Measurements from ENCODE around the gene GNRH2.
"Not testable (repeated sequence)": the region's sequence is repeated elsewhere in the genome, so short reads cannot be mapped to it uniquely, and the experiment has no call there.

Gene GNRH2

GRCh38 chr20:3074812-3075211 is 31.4 kb downstream of the GNRH2 start:
- peak; percentile 49 to 64 (median 54) for DNase-seq

DNA sequence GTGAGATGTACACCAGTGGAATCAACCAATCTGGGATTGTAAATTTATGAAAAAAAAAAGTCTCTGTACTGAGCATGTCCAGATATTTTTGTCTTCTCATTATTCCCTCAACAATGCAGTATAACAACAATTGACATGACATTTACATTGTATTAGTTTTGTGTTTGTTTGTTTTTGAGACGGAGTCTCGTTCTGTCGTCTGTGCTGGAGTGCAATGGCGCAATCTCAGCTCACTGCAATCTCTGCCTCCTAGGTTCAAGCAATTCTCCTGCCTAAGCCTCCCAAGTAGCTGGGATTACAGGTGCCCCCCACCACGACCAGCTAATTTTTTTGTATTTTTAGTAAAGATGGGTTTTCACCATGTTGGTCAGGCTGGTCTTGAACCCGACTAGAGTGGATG is 31.9 kb downstream of the GNRH2 start:
- not testable (repeated sequence) for DNase-seq

DNA sequence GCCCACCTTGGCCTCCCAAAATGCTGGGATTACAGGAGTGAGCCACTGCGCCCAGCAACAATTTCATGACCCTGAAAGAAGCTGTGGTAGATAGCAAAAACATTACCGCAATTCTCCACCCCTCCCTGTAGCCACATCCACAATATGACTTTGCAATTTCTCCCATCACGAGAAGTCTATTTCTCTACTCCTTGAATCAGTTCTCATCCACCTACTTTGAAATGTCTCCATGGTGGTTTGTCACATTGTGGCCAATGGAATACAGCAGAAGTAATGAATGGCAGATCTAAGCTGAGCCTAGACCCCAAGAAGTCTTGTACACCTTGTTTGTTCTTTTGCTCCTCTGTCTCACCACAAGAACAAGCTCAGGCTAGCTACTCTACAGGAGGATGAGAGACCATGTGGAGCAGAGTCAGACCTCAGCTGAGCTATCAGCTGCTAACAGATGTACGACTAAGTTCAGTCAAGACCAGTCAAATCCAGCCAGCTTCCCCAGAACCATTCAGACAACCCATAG is 34.3 kb downstream of the GNRH2 start:
- no peak for DNase-seq

GRCh38 chr20:3080939-3081388 is 37.5 kb downstream of the GNRH2 start:
- peak; percentile 39 to 62 (median 49) for DNase-seq

GRCh38 chr20:3081641-3082040 is 38.2 kb downstream of the GNRH2 start:
- no peak for DNase-seq

- peak in 1 of 3 donors; percentile 46 for DNase-seq
These were observed 39.0 kb downstream of the GNRH2 start for GRCh38 chr20:3082306-3082951.

DNA sequence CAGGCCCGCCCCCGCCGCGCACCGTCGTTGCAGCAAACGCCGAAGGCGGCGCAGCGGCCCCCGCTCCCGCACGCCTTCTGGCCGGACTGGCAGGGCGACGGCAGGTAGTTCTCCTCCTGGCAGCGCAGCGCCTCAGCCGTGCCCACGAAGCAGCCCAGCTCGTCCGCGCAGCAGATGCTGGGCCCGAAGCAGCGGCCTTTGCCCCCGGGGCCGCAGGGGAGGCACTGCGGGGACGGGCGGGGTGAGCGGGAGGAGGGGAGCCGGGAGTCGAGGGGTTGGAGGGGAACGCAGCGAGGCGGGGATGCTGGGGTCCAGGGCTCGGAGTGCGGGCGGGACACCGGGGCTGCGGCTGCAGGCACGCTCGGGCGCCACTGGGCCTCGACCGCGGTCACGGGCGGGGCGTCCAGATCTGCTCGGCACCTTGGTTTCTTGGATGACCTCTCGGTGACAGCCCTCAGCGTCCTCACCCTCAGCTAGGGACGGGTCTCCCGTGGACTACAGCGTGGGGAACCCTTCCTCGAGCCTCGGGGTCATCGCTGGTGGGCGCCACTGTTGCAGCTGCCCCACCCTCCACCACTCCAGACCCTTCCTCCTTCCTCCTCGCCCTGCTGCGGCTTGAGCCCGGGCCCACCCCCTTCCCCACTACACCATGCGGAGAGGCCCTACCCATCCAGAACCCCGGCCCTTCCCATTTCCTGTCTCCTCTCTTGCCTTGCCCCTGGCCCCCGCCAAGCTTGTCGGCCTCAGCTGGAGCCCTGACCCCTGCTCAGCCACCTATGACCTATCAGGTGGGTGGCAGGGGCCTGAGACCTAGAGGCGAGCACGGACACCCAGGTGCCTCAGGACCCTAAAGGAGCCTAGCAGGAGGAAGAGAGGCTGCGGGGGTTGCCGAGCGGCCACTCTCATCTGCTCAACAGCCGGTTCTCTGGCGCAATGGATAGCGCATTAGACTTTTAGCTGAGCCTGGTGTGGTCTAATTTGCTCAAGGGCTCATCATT is 39.8 kb downstream of the GNRH2 start:
- DNase-seq, result peak in 1 of 3 donors; percentile 24

GRCh38 chr20:3084283-3084985 is 41.0 kb downstream of the GNRH2 start, which contains the start of gene AVP:
TSS of gene AVP (minus strand) at chr20:3084724. CDS start at chr20:3084674, 50 bp downstream.
- peak; percentile 32 to 54 (median 40) for DNase-seq

DNA sequence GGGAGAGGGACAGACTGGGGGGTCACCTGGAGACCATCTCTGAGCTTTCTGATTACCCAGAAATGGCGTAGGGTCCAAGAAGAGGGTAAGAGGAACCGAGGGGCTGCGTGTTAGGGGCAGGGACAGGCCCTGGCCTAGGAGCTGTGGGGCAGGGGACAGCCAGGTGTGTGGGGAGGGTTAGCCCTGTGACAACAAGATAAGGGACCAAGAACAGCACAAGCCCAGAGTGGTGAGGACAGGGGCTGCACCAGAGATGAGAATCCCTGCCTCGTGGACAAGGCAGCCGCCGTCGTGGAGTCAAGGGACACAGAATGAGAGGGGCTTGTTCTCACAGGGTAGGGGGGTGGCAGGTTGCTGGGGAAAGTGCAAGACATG is 41.6 kb downstream of the GNRH2 start:
- DNase-seq, result no peak

GRCh38 chr20:3085571-3086072 is 42.2 kb downstream of the GNRH2 start:
- no peak for DNase-seq

DNA sequence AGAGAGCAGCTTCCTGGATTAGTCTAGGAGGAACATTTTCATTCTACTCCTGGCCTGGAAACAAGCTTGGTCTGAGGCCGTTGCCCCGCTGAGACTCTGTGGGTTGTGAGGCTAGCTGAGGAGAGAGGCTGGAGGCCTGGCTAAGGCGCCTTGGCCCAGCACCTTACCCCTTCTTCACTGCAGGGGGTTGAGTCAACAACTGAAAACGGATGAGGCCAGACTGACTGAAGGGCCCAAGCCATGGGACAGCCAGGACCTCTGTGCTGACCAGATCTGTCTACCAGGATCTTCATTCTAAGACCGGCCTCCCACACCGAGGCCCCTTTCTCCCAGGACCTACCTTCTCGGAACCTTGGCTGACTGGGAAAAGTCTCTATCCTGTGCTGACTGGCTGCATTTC is 44.6 kb downstream of the GNRH2 start:
- DNase-seq, result no peak

- DNase-seq, result no peak
These were observed 47.1 kb downstream of the GNRH2 start for GRCh38 chr20:3090565-3090964.

DNA sequence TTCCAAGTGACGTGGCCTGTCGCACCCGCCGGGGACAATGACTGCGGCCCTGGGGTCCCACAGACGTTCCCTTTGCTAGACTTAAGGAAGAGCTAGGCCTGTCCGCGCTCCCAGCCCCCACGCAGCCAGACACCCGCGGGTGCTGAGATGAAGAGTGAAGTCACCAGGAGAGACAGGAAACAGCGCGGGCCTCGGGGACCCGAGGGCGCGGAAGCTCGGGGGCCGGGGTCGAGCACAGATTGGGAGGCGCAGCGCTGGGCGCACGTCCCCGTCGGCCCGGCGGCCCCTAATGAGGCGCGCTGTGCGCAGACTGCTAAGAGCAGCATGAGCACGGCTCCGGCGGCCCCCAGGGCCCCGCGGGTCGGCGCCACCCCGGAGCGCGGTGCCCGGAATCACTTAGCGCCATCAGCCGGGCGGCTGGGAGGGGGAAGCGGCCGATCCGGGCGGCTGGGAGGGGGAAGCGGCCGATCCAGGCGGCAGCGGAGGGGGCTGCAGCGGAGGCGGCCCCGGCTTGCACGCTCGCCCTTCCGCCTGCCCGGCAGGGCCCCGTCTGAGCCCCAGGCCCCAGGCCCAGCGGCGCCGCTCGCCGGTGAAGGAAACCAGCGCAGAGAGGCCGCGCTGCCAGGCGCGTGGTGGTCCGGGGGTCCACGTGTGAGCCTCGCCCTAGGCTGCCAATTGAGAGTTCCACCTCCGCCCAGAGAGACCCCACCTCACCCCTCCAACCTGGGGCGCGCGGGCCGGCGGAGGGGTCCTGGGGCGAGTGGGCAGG is 49.4 kb downstream of the GNRH2 start:
- DNase-seq, result peak; percentile 41 to 63 (median 55)

DNA sequence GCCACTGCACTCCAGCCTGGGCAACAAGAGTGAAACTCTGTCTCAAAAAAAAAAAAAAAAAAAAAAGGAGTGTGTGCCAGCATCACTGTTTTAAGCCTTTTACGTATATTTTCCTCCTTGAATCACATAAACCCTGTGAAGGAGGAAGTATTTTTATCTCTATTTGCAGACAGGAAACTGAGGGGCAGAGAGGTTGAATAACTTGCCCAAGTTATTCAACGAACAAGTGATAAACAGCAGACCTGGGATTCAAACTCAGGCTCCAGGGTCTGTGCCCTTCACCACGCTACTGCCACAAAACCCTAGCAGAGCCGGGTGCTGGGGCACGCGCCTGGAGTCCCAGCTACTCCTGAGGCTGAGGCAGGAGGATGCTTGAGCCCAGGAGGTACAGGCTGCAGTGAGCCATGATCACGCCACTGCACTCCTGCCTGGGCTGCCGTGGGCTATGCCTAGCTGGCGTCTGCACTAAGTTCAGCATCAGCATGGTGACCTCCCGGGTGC is 50.5 kb downstream of the GNRH2 start:
- DNase-seq, result peak in 1 of 3 donors; percentile 32

DNA sequence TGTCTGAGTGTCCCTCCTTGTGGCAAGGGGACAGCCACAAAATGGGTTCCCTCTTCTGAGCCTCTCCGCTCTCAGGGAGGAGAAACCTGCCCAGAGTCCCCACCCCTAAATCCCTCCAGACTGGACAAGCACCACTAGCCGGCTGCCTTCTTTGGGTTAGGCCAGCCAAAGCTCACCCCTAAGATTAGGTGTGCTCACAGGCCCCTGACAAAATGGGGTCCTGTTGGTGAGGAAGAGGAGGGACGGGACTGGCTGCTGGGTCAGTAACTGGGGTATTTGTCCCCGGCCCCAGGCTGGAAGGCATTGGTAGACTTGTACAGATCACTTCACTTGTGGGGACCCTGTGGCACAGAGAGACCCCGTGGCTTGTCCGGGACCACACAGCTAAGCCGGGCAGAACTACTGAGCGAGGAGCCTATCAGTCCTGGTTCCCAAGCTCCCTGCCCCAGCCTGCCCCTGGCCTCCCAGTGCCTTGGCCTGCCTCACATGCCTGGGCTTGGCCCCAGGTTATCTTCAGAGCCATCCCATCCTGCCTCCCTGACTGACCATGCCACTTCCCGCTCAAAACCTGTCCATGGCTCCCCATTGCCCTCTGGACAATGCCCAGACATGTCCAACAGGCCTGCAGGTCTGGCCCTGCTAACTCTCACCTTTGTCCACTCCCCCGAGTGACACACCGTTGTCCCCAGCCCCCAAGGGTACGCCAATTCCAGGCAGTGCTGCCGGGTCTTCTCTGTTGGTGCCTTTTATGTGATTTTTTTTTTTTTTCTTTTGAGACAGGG is 51.6 kb downstream of the GNRH2 start:
- DNase-seq, result no peak
